ENCODE results near the gene OAT.

The OAT gene

DNA sequence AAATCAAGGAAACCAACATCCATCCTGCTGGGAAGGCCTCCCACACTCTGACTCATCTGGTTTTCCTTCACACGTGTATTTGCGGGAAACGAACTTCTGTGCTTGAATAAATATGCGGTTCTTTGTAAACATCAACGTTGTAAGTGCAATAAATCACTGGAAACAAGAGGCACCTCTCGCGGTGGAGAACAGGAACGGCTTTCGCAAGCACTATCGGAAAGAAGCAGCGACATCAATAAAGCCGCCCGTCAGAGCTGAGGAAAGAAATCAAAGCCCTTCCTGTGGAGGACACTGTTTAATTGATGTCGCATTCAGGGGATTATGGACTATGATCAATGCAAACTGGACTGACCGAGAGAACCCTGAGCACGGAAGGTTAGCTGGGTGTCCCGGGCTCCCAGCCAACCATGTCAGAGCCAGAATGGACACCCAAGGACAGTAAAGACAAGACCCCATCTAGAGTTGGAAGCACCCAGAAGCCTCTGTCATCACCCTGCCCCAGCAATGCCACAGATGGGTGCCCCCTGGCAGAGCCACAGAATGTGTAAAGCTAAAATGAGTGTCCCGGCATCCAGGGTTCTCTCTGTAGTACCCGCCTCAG is 37.6 kb downstream of the OAT start:
- no peaks in the 10 kb centered on the region for H3K9me3 ChIP-seq (ENCODE audit: control insufficient read depth, low read depth, low read length)
- H3K9ac ChIP-seq (ENCODE audit: low read length), result no peak overlapping the region
- H3K27ac ChIP-seq (ENCODE audit: low read length), result no peak overlapping the region
- no peaks in the 10 kb centered on the region for H3K27me3 ChIP-seq (ENCODE audit: control insufficient read depth, insufficient read depth, low read length)
- no peaks in the 10 kb centered on the region for H3K36me3 ChIP-seq (ENCODE audit: control insufficient read depth, low read depth, low read length)
- H3K4me3 ChIP-seq (ENCODE audit: low read length), result no peak overlapping the region
- H3K4me1 ChIP-seq (ENCODE audit: control insufficient read depth, low read depth, low read length), result peaks cover 6% of the 10 kb centered on the region

DNA sequence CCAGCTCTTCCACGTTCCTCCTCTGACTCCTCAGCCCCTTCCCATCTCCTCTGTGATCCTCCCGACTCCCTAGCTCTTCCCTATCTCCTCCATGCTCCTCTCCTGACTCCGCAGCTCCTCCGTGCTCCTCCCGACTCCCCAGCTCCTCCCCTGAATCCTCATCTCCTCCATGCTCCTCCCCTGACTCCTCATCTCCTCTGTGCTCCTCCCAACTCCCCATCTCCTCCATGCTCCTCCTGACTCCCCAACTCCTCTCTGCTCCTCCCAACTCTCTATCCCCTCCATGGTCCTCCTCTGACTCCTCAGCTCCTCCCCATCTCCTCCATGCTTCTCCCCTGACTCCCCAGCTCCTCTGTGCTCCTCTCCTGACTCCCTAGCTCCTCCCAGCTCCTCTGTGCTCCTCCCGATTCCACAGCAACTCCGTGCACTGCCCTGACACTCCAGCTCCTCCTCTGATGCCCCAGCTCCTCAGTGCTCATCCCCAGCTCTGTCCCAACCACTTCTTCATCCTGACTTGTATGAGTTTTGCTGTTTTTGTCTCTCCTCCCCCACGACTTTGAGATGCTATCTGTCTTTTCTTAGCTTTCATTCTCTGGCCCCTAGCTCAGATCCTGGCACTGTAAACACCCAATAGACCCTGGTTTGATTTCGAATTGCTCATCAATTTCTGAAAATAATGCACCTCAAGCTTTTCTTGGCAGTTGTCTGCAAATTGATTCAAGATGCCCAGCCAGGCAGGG is 38.3 kb downstream of the OAT start:
- H3K27ac ChIP-seq (ENCODE audit: low read length), result no peak overlapping the region
- peaks cover 7% of the 10 kb centered on the region for H3K4me1 ChIP-seq (ENCODE audit: control insufficient read depth, low read depth, low read length)
- H3K9ac ChIP-seq (ENCODE audit: low read length), result no peak overlapping the region
- H3K27me3 ChIP-seq (ENCODE audit: control insufficient read depth, insufficient read depth, low read length), result no peaks in the 10 kb centered on the region
- H3K4me3 ChIP-seq (ENCODE audit: low read length), result no peak overlapping the region
- H3K9me3 ChIP-seq (ENCODE audit: control insufficient read depth, low read depth, low read length), result no peaks in the 10 kb centered on the region
- H3K36me3 ChIP-seq (ENCODE audit: control insufficient read depth, low read depth, low read length), result no peaks in the 10 kb centered on the region

DNA sequence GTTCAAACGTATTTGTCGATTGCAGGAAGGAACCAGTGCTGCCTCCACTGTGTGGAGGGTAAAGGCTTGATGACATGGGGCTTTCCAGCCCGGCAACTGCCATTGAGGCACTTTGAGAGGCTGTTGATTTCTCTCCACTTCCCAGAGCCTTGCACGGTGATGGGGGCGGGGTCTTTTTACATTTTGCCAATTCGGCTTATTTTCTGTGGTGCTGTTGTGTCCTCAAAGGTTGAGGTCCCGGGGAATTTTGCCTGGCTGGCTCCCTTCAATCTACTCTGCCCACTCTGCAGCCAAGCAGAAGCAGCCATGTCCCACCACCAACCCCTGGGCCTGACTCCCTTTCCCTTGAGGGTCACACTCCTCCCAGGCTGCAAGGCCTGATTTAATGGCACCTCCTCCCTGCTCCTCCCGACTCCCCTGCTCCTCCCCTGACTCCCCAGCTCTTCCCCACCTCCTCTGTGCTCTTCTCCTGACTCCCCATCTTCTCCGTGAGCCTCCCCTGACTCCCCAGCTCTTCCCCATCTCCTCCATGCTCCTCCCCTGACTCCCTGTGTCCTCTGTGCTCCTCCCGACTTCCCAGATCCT is 39.0 kb downstream of the OAT start:
- no peak overlapping the region for H3K4me3 ChIP-seq (ENCODE audit: low read length)
- no peak overlapping the region for H3K9ac ChIP-seq (ENCODE audit: low read length)
- H3K27me3 ChIP-seq (ENCODE audit: control insufficient read depth, insufficient read depth, low read length), result no peaks in the 10 kb centered on the region
- no peaks in the 10 kb centered on the region for H3K36me3 ChIP-seq (ENCODE audit: control insufficient read depth, low read depth, low read length)
- peaks cover 14% of the 10 kb centered on the region for H3K4me1 ChIP-seq (ENCODE audit: control insufficient read depth, low read depth, low read length)
- no peaks in the 10 kb centered on the region for H3K9me3 ChIP-seq (ENCODE audit: control insufficient read depth, low read depth, low read length)
- H3K27ac ChIP-seq (ENCODE audit: low read length), result no peak overlapping the region

DNA sequence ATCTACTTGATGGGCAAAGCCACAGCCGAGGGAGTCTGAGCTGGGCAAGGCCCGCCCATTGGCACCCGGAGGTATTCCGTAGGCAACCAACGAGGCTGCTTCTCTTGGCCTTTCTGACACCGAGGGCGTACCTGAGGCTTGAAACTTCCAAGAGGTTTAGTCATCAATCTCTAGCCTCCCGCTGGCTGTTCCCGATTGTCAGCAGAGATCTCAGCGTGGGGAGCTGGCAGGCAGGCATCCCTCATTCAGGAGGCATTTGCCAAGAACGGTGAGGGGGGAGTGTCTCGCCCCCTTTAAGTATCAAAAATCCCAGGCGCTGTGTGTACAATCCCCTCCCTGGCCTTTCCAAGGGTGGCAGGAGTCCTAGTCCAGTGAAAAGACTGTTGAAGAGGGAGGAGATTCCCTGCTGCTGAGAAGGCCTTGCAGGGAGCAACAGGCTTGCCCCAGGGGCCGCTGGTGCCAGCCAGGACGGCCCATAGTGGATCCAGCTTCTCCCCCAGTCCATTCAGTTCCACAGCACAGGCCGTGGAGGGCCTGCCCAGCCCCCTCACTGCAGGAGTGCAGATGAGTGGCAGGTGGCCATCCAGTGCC is 39.7 kb downstream of the OAT start:
- H3K4me3 ChIP-seq (ENCODE audit: low read length), result no peak overlapping the region
- H3K36me3 ChIP-seq (ENCODE audit: control insufficient read depth, low read depth, low read length), result no peaks in the 10 kb centered on the region
- peaks cover 20% of the 10 kb centered on the region for H3K4me1 ChIP-seq (ENCODE audit: control insufficient read depth, low read depth, low read length)
- no peak overlapping the region for H3K27ac ChIP-seq (ENCODE audit: low read length)
- H3K9ac ChIP-seq (ENCODE audit: low read length), result no peak overlapping the region
- H3K9me3 ChIP-seq (ENCODE audit: control insufficient read depth, low read depth, low read length), result no peaks in the 10 kb centered on the region
- H3K27me3 ChIP-seq (ENCODE audit: control insufficient read depth, insufficient read depth, low read length), result no peaks in the 10 kb centered on the region

DNA sequence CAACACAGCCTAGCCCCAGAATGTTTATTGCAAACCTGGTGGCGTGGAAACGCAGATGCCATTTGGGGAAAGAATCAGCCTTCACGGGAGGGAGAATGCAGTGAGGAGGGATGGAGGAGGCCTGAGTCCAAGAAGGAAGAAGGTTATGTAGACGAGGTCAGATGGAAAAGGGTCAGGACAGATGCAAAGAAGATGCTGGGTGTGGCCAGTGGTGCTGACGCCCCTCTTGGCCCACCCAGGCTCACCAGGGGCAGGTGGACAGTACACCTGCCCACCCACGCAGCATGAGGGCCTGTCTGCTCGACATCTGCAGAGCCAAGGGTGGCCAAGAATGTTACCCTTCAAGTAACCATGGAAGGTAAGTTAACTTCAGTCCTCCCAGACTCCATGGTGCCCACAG is 40.5 kb downstream of the OAT start:
- H3K4me1 ChIP-seq (ENCODE audit: control insufficient read depth, low read depth, low read length), result peaks cover 20% of the 10 kb centered on the region
- no peaks in the 10 kb centered on the region for H3K36me3 ChIP-seq (ENCODE audit: control insufficient read depth, low read depth, low read length)
- no peak overlapping the region for H3K4me3 ChIP-seq (ENCODE audit: low read length)
- no peak overlapping the region for H3K27ac ChIP-seq (ENCODE audit: low read length)
- H3K27me3 ChIP-seq (ENCODE audit: control insufficient read depth, insufficient read depth, low read length), result no peaks in the 10 kb centered on the region
- no peaks in the 10 kb centered on the region for H3K9me3 ChIP-seq (ENCODE audit: control insufficient read depth, low read depth, low read length)
- H3K9ac ChIP-seq (ENCODE audit: low read length), result no peak overlapping the region

DNA sequence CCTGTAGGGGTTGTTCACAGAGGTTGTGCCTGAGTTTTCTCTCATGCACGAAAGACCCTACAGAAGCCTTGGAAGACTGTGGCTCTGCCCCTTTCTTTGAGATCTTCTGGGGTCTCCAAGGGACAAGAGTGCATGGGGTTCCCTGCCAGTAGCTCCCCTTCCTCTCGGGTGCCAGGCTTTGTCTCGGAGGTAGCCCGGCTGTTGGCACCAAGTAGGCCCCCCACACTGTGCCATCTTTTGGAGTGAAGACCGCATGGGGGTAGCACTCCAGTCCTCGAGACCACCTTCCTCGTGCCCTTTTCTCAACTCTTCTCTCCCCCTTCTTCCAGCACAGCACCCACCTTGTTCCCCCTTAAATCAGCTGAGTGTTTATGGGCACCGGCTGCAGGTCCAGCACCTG is 41.6 kb downstream of the OAT start:
- no peak overlapping the region for H3K9ac ChIP-seq (ENCODE audit: low read length)
- no peak overlapping the region for H3K27ac ChIP-seq (ENCODE audit: low read length)
- H3K4me1 ChIP-seq (ENCODE audit: control insufficient read depth, low read depth, low read length), result peaks cover 20% of the 10 kb centered on the region
- no peaks in the 10 kb centered on the region for H3K36me3 ChIP-seq (ENCODE audit: control insufficient read depth, low read depth, low read length)
- H3K27me3 ChIP-seq (ENCODE audit: control insufficient read depth, insufficient read depth, low read length), result no peaks in the 10 kb centered on the region
- H3K4me3 ChIP-seq (ENCODE audit: low read length), result no peak overlapping the region
- H3K9me3 ChIP-seq (ENCODE audit: control insufficient read depth, low read depth, low read length), result no peaks in the 10 kb centered on the region

DNA sequence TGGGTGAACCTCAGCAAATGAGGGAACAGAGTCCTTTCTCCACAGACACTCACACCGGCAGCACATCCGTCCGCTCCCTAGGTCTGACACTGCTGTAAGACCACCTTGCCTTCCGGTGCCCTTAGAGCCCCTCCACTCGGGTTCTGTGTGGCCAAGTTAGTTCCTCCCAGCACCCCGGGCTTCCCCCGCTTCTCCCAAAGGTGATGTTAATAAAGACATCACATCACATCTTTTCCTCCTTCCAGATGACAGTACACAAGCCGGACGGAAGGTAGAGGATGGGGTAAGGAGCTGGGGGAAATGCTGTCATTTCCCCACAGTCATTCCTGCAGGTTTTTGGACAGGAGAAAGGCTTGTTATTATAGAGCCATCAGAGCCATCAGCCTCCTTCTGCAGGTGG is 42.3 kb downstream of the OAT start:
- no peak overlapping the region for H3K4me3 ChIP-seq (ENCODE audit: low read length)
- H3K9ac ChIP-seq (ENCODE audit: low read length), result no peak overlapping the region
- peaks cover 20% of the 10 kb centered on the region for H3K4me1 ChIP-seq (ENCODE audit: control insufficient read depth, low read depth, low read length)
- no peaks in the 10 kb centered on the region for H3K27me3 ChIP-seq (ENCODE audit: control insufficient read depth, insufficient read depth, low read length)
- H3K27ac ChIP-seq (ENCODE audit: low read length), result no peak overlapping the region
- no peaks in the 10 kb centered on the region for H3K36me3 ChIP-seq (ENCODE audit: control insufficient read depth, low read depth, low read length)
- no peaks in the 10 kb centered on the region for H3K9me3 ChIP-seq (ENCODE audit: control insufficient read depth, low read depth, low read length)

DNA sequence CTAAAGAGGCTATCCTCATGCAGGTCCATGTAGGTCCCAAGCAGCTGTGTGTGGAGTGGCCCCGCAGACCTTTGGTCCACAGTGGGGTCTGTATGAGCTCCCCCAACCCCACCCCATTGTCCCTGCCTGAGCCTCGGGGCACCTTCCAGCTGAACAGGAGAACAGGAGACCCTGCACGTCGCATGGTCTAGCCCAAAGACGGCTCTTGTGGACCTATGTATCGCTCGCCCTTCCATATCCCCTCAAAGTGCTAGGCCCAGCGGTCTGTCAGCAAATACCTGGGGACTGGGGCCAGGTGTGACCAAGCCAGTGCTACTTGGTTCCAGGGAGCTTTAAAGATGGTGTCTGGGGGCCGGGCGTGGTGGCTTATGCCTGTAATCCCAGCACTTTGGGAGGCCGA is 43.0 kb downstream of the OAT start:
- Histone ChIP-seq H3K27ac (ENCODE audit: low read length) (no peak overlapping the region), H3K27me3 (ENCODE audit: control insufficient read depth, insufficient read depth, low read length) (no peaks in the 10 kb centered on the region), H3K9me3 (ENCODE audit: control insufficient read depth, low read depth, low read length) (no peaks in the 10 kb centered on the region), H3K4me3 (ENCODE audit: low read length) (no peak overlapping the region), H3K4me1 (ENCODE audit: control insufficient read depth, low read depth, low read length) (peaks cover 20% of the 10 kb centered on the region), H3K36me3 (ENCODE audit: control insufficient read depth, low read depth, low read length) (no peaks in the 10 kb centered on the region), H3K9ac (ENCODE audit: low read length) (no peak overlapping the region)

DNA sequence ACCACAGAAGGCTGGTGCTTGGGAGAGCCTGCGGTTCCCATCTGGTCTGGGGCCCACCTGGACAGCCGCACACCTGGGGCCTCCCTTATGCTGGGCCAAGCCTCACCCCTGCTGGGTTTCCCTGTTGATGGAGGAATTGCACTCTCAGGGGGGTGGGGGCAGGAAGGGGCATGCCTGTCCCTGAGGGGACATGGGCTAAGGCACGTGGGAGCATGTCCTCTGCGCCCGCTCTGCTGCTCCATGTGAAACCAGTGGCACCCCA is 43.4 kb downstream of the OAT start:
- peaks cover 20% of the 10 kb centered on the region for H3K4me1 ChIP-seq (ENCODE audit: control insufficient read depth, low read depth, low read length)
- no peak overlapping the region for H3K27ac ChIP-seq (ENCODE audit: low read length)
- H3K9ac ChIP-seq (ENCODE audit: low read length), result no peak overlapping the region

DNA sequence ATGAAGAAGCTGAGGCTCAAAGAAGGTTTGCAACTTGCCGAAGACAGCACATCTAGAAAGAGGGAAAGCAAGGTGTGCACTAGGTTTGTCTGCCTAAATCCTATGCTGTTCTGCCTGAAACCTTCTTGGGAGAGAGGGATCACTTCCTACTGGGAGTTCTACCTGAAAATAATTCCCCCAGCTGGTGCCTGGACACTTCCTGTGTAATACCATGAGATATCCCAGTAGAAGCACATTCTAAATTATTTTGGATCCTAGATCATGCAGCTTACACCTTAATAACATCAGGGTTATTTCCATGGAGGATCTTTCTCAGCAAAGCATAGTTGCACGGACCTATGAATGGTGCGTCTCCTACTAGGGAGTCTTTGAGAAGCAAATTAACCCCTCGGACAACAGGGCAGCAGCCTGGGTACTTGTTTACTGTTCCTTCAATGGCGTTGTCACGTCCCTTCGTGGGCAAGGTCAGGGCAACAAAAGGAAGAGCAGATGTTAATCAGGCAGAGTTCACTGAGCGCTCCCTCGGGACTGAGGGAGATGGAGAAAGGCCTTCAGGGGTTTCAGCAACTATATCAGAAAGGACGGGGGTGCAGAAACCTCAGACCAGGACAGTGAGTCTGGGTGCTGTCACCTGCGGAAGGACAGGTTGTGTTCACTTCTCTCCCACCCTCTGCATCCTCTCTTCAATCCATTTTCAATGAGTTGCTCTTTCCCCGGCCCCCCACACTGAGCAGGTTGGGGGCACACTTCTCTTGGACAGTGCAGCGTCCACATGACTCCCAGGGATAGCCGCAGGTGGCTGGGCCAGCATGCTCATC is 44.0 kb downstream of the OAT start:
- no peaks in the 10 kb centered on the region for H3K36me3 ChIP-seq (ENCODE audit: control insufficient read depth, low read depth, low read length)
- no peaks in the 10 kb centered on the region for H3K27me3 ChIP-seq (ENCODE audit: control insufficient read depth, insufficient read depth, low read length)
- H3K9me3 ChIP-seq (ENCODE audit: control insufficient read depth, low read depth, low read length), result no peaks in the 10 kb centered on the region
- no peak overlapping the region for H3K4me3 ChIP-seq (ENCODE audit: low read length)
- H3K9ac ChIP-seq (ENCODE audit: low read length), result no peak overlapping the region
- no peak overlapping the region for H3K27ac ChIP-seq (ENCODE audit: low read length)
- H3K4me1 ChIP-seq (ENCODE audit: control insufficient read depth, low read depth, low read length), result peaks cover 20% of the 10 kb centered on the region

More for the DNA sequence above, 43.4 kb downstream of the OAT start:
- no peaks in the 10 kb centered on the region for H3K9me3 ChIP-seq (ENCODE audit: control insufficient read depth, low read depth, low read length)
- no peak overlapping the region for H3K4me3 ChIP-seq (ENCODE audit: low read length)
- no peaks in the 10 kb centered on the region for H3K27me3 ChIP-seq (ENCODE audit: control insufficient read depth, insufficient read depth, low read length)
- no peaks in the 10 kb centered on the region for H3K36me3 ChIP-seq (ENCODE audit: control insufficient read depth, low read depth, low read length)

DNA sequence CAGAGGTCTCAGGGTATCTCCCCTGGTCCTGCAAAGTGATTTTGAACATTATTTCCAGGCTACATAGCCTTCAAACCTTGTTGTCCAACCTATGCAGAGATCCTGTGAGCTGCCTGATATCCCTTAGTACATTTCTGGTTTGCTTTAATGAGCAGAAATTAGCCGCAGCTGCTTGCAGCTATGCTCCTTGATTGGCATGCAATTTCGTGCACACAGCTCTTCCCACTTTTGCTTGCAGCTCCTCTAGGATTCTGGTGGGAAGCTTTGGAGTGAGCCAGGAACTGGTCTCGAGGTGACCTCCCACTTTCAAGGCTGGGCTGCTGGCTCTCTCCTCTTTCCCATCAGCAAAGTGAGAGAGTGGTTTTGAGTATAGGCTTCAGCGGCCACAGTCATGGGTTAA is 45.8 kb downstream of the OAT start:
- Histone ChIP-seq H3K27ac (ENCODE audit: low read length) (no peak overlapping the region), H3K4me3 (ENCODE audit: low read length) (no peak overlapping the region), H3K9ac (ENCODE audit: low read length) (no peak overlapping the region), H3K9me3 (ENCODE audit: control insufficient read depth, low read depth, low read length) (no peaks in the 10 kb centered on the region), H3K36me3 (ENCODE audit: control insufficient read depth, low read depth, low read length) (no peaks in the 10 kb centered on the region), H3K27me3 (ENCODE audit: control insufficient read depth, insufficient read depth, low read length) (no peaks in the 10 kb centered on the region), H3K4me1 (ENCODE audit: control insufficient read depth, low read depth, low read length) (peaks cover 14% of the 10 kb centered on the region)
